BJ (cell line): ENCODE results near the gene FGF1. TPM values are rescaled to one million over a fixed set of nuclear protein-coding genes. Genes with fewer than 3 reads are reported as not detected.

ENCODE experiments used
- CTCF ChIA-PET: fragments of 350-600 bp; formaldehyde crosslinking; extraction: SDS; loops from one replicate; lab custom pipeline; 2021; ENCODE audit warnings: antibody characterized with exemption, inconsistent platforms; lab: Yijun Ruan, JAX
- POLR2A ChIA-PET: fragments of 300-600 bp; sonication (Branson Sonifier 250); formaldehyde crosslinking; extraction: SDS; loops from one replicate; lab custom pipeline; 2021; ENCODE audit warnings: antibody characterized with exemption; lab: Charles Lee
- DNase-seq: peaks from one replicate; pipeline ENCODE4 v3.0.0-alpha.2; 2011; ENCODE audit warnings: low read depth
- H3K27me3 ChIP-seq: 2 replicates; pipeline ENCODE4 v1.6.0; 2011; ENCODE audit warnings: low read length; ENCODE audit not compliant: control insufficient read depth, insufficient read depth
- H3K36me3 ChIP-seq: 2 replicates; pipeline ENCODE4 v1.5.1; 2011; ENCODE audit warnings: low read length; ENCODE audit not compliant: control insufficient read depth, insufficient read depth
- H3K4me3 ChIP-seq: 2 replicates; pipeline ENCODE4 v1.5.1; 2011; ENCODE audit warnings: low read depth, mild to moderate bottlenecking, control low read depth, low read length
- polyA plus RNA-seq: library from polyadenylated mRNA; depleted of rRNA; stranded (reverse); fragments of >200 nt; gene quantifications from 2 replicates; pipeline ENCODE4 v1.2.3, GENCODE V29; 2011
- TF ChIP-seq, protein P1 (sequence below): IDR thresholded peaks from 2 replicates; pipeline ENCODE4 v1.5.1; 2011; ENCODE audit warnings: low read depth, mild to moderate bottlenecking, control low read depth, inconsistent platforms, low read length, moderate library complexity; ENCODE audit not compliant: insufficient read depth

The FGF1 gene
- polyA plus RNA-seq, 1 experiment, result 14.8 TPM

DNA sequence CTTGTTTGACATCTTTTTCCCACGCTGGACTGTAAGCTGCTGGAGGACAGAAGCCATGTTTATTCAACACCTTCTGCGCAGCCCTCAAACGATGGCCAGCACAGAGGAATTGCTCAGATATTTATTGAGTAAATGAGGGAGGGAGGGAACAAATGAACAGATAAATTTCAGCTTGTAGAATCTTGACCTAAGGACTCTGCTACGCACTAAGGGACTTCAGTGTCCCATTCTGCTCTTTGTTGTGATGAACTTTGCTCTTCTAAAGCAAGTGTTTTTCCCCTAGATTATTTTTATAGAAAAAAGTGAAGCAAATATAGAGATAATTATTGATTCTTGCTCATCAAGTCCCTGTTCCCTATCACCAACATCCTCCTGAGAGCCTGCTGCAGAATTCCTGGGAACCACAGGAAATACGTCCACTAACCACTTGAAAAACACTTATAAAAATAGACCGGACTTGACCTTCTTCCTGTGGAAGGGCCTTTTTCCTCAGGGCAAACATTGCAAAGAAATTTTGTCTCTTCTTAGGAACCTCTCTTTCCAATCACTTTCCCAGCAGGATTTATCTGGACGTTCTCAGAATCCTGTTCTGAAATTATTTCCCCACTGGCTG is 54.9 kb downstream of the FGF1 start:
- CTCF ChIA-PET, result interaction anchor here (0.6 to 1.3 kb wide), 5 partner anchors 8 to 29 kb away, joined by 3 to 5 read pairs (median 3); no protein-coding TSS in a partner anchor
- TF ChIP-seq, protein P1, sequence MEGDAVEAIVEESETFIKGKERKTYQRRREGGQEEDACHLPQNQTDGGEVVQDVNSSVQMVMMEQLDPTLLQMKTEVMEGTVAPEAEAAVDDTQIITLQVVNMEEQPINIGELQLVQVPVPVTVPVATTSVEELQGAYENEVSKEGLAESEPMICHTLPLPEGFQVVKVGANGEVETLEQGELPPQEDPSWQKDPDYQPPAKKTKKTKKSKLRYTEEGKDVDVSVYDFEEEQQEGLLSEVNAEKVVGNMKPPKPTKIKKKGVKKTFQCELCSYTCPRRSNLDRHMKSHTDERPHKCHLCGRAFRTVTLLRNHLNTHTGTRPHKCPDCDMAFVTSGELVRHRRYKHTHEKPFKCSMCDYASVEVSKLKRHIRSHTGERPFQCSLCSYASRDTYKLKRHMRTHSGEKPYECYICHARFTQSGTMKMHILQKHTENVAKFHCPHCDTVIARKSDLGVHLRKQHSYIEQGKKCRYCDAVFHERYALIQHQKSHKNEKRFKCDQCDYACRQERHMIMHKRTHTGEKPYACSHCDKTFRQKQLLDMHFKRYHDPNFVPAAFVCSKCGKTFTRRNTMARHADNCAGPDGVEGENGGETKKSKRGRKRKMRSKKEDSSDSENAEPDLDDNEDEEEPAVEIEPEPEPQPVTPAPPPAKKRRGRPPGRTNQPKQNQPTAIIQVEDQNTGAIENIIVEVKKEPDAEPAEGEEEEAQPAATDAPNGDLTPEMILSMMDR, result no peak
- H3K4me3 ChIP-seq, result no peak overlapping the region
- DNase-seq, result no peak
- H3K27me3 ChIP-seq, result no peaks in the 10 kb centered on the region
- POLR2A ChIA-PET, result no interaction called here
- H3K36me3 ChIP-seq, result no peaks in the 10 kb centered on the region

DNA sequence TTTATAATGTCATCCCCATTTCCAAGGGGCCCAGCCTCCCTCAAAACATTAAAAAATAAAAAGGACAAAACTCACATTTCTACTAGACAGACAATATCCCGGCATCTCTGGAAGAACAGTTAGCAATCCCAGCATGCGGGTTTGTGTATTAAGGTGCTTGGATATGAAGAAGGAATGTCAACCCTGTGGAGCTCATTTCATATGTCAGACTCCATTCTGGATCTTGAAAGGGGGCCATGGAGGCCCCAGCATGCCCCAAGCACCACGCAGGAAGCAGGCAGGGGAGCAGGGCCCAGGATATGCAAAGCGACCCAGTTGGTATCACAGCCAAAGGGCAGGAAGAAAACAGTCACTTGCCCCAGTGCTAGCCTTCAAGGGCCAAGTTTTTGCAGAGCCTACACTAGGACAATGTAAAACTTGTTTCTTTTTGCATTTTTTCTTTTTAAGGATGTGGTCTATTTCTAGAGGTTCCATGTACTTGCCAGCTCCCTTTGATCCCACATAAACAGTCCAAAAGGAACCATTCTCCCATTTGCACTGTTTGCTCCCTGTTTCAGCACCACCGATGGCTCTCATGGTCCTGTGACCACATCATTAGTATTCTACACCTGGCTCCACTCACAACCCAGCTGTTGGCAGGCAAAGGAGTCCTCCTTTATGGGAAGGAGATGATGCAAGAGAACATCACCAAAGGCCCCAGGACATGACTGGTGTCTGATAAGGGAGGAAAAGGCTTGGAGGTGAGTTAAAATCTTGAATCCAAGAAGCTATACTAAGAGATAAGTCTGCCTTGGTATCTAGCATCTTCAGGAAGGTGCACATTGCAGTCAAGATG is 58.3 kb downstream of the FGF1 start:
- H3K36me3 ChIP-seq, result no peaks in the 10 kb centered on the region
- no peak overlapping the region for H3K4me3 ChIP-seq
- no peak for DNase-seq
- no peaks in the 10 kb centered on the region for H3K27me3 ChIP-seq
- TF ChIP-seq, protein P1, result no peak
- ChIA-PET POLR2A (interaction anchor here (2.1 kb wide), 1 partner anchor 17 kb away, joined by 6 read pairs; no protein-coding TSS in a partner anchor), CTCF (interaction anchor here (1.0 to 4.3 kb wide), 8 partner anchors 8 to 85 kb away, joined by 3 to 18 read pairs (median 4); no protein-coding TSS in a partner anchor)

DNA sequence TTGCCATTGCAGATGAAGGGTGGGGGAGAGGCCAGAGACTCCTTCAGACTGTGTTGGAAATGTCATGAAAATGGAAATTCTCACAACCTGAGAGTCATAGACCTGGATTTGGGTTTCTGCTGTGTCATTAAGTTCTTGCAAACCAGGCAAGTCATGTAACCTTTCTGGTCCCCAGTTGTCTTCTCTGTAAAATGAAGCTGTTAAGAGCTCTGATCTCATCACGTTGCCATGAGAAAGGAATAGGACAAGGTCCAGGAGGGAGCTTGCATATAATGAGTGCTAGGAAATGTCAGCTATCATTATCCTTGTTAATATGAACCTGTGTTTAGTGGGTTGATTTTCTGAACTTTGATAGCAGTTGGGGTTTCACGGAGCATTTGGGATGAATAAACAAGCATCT is 59.1 kb downstream of the FGF1 start:
- ChIA-PET CTCF (interaction anchor here (1.4 to 4.3 kb wide), 5 partner anchors 9 to 72 kb away, joined by 3 to 18 read pairs (median 11); no protein-coding TSS in a partner anchor), POLR2A (interaction anchor here (2.1 kb wide), 1 partner anchor 18 kb away, joined by 6 read pairs; no protein-coding TSS in a partner anchor)
- DNase-seq, result no peak
- Histone ChIP-seq H3K27me3 (no peaks in the 10 kb centered on the region), H3K36me3 (no peaks in the 10 kb centered on the region), H3K4me3 (no peak overlapping the region)
- TF ChIP-seq, protein P1, result no peak

DNA sequence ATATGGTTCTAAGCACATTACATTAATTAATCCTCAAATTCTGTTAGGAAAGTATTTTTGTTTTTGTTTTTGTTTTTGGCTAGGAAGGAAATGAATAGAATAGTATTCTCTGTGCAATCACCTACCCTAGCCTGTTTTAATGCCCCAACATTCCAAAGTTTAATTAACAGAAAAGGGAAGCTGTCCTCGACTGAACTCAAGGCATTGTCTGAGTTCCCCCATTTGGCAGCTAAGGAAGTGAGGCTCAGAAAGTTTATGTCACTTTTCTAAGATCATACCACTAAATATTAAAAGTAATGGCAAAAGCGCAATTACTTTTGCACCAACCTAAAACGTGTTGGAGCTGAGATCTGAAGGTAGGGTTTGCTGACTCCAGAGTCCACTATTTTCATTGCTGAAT is 59.8 kb downstream of the FGF1 start:
- TF ChIP-seq, protein P1, result no peak
- CTCF ChIA-PET, result interaction anchor here (1.0 to 4.3 kb wide), 5 partner anchors 10 to 72 kb away, joined by 3 to 18 read pairs (median 5); no protein-coding TSS in a partner anchor
- POLR2A ChIA-PET, result interaction anchor here (0.5 to 2.1 kb wide), 2 partner anchors 19 to 113 kb away, joined by 4 to 6 read pairs; no protein-coding TSS in a partner anchor
- no peak for DNase-seq
- Histone ChIP-seq H3K36me3 (no peaks in the 10 kb centered on the region), H3K27me3 (no peaks in the 10 kb centered on the region), H3K4me3 (no peak overlapping the region)
